ENCODE measurements around the gene CLP1. TPM values are rescaled to one million over a fixed set of nuclear protein-coding genes. Genes with fewer than 3 reads are reported as not detected.

CLP1 gene
- total RNA-seq, 3 donors from 2014 or later (not counting 1 experiment from before 2014, with no cell fraction given) = 18.5 to 23.1 (median 22.8) TPM

DNA sequence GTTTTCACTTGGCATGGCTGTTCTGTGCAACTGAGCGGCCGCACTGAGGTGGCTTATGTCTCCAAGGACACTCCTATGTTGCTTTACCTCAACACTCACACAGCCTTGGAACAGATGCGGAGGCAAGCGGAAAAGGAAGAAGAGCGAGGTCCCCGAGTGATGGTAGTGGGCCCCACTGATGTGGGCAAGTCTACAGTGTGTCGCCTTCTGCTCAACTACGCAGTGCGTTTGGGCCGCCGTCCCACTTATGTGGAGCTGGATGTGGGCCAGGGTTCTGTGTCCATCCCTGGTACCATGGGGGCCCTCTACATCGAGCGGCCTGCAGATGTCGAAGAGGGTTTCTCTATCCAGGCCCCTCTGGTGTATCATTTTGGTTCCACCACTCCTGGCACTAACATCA, 2.1 kb downstream of the CLP1 start:
- Mint-ChIP-seq H3K9me3 (no peaks in the 10 kb centered on the region), H3K27ac (no peak overlapping the region), H3K4me3 (no peak overlapping the region), H3K36me3 (peaks cover 7% of the 10 kb centered on the region), H3K27me3 (ENCODE audit: low read depth in 2 of 2) (no peaks in the 10 kb centered on the region), H3K4me1 (peaks cover 22 to 27% of the 10 kb centered on the region in 2 donors)
- WGBS (ENCODE audit: insufficient coverage) = 99% methylated on average over 14 of the region's 14 CpGs
- TF ChIP-seq, protein P1, sequence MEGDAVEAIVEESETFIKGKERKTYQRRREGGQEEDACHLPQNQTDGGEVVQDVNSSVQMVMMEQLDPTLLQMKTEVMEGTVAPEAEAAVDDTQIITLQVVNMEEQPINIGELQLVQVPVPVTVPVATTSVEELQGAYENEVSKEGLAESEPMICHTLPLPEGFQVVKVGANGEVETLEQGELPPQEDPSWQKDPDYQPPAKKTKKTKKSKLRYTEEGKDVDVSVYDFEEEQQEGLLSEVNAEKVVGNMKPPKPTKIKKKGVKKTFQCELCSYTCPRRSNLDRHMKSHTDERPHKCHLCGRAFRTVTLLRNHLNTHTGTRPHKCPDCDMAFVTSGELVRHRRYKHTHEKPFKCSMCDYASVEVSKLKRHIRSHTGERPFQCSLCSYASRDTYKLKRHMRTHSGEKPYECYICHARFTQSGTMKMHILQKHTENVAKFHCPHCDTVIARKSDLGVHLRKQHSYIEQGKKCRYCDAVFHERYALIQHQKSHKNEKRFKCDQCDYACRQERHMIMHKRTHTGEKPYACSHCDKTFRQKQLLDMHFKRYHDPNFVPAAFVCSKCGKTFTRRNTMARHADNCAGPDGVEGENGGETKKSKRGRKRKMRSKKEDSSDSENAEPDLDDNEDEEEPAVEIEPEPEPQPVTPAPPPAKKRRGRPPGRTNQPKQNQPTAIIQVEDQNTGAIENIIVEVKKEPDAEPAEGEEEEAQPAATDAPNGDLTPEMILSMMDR (IDR thresholded peaks at IDR 0.05) = no peak
- ATAC-seq (no peak), DNase-seq (no peak)
- H3K4me3 ChIP-seq (ENCODE audit: low read length) = no peak overlapping the region
- intact Hi-C loops (cut with micrococcal nuclease) = loop anchor here (5.0 kb wide), 1 partner anchor 1483 kb away; the partner anchor contains the start of gene FAM111A
- no peaks in the 10 kb centered on the region for H3K9me3 ChIP-seq (ENCODE audit: control insufficient read depth, insufficient read depth, low read length)
- peaks cover 12% of the 10 kb centered on the region for H3K4me1 ChIP-seq (ENCODE audit: control insufficient read depth, insufficient read depth, low read length)
- H3K36me3 ChIP-seq (ENCODE audit: control insufficient read depth, insufficient read depth, low read length) = peaks cover 27% of the 10 kb centered on the region
- H3K27ac ChIP-seq (ENCODE audit: low read length) = no peak overlapping the region
- H3K27me3 ChIP-seq (ENCODE audit: control insufficient read depth, insufficient read depth, low read length) = no peaks in the 10 kb centered on the region

DNA sequence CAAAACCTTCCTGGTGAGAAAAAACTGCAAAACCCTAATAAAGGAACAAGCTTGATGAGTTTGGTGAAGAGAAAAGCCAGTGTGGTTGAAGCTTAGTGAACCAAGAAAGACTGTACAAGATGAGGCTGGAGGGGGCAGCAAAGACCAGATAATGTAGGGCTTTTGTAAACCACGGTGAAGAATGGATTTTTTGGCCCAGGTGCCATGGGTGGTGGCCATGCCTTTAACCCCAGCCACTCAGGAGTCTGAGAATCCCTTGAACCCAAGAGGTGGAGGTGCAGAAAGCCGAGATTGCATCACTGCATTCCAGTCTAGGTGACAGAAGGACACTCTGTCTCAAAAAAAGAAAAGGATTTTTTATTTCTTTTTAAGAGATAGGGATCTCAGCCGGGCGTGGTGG, 5.3 kb downstream of the CLP1 start:
- Mint-ChIP-seq H3K9me3 (no peaks in the 10 kb centered on the region), H3K27me3 (ENCODE audit: low read depth in 2 of 2) (no peaks in the 10 kb centered on the region), H3K4me3 (no peak overlapping the region), H3K36me3 (peaks cover 7% of the 10 kb centered on the region), H3K27ac (peak overlapping the region in 1 of 2 donors; percentile 22), H3K4me1 (peaks cover 16 to 31% of the 10 kb centered on the region in 2 donors)
- Histone ChIP-seq H3K4me1 (ENCODE audit: control insufficient read depth, insufficient read depth, low read length) (peaks cover 16% of the 10 kb centered on the region), H3K27me3 (ENCODE audit: control insufficient read depth, insufficient read depth, low read length) (no peaks in the 10 kb centered on the region), H3K36me3 (ENCODE audit: control insufficient read depth, insufficient read depth, low read length) (peaks cover 27% of the 10 kb centered on the region), H3K4me3 (ENCODE audit: low read length) (no peak overlapping the region), H3K27ac (ENCODE audit: low read length) (no peak overlapping the region), H3K9me3 (ENCODE audit: control insufficient read depth, insufficient read depth, low read length) (no peaks in the 10 kb centered on the region)
- 77% methylated on average over 4 of the region's 4 CpGs for WGBS (ENCODE audit: insufficient coverage)
- DNase-seq (peak in 1 of 2 donors; percentile 32), ATAC-seq (no peak)
- TF ChIP-seq, protein P1 (IDR thresholded peaks at IDR 0.05) = no peak
- intact Hi-C loops (cut with micrococcal nuclease) = no loop called here

DNA sequence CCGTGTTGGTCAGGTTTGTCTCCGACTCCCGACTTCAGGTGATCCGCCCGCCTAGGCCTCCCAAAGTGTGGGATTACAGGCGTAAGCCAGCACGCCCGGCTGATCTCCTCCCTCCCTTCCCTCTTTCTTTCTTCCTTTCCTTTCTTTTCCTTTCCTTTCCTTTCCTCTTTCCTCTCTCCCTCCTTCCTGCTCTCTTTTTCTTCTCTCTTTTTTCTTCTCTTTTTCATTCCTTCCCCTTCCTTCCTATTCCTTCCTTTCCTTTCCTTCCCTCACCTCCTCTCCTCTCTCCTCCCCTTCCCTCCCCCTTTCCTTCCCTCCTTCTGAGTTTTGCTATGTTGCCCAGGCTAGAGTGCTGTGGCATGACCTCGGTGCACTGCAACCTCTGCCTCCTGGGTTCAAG, 6.4 kb downstream of the CLP1 start:
- H3K36me3 Mint-ChIP-seq = peaks cover 7% of the 10 kb centered on the region
- H3K27ac Mint-ChIP-seq = peak overlapping the region in 1 of 2 donors; percentile 15
- Histone ChIP-seq H3K4me1 (ENCODE audit: control insufficient read depth, insufficient read depth, low read length) (peaks cover 13% of the 10 kb centered on the region), H3K27me3 (ENCODE audit: control insufficient read depth, insufficient read depth, low read length) (no peaks in the 10 kb centered on the region), H3K27ac (ENCODE audit: low read length) (no peak overlapping the region), H3K4me3 (ENCODE audit: low read length) (no peak overlapping the region), H3K36me3 (ENCODE audit: control insufficient read depth, insufficient read depth, low read length) (peaks cover 27% of the 10 kb centered on the region), H3K9me3 (ENCODE audit: control insufficient read depth, insufficient read depth, low read length) (no peaks in the 10 kb centered on the region)
- no peaks in the 10 kb centered on the region for H3K9me3 Mint-ChIP-seq
- intact Hi-C loops (cut with micrococcal nuclease) = no loop called here
- ATAC-seq = no peak
- 87% methylated on average over 9 of the region's 9 CpGs for WGBS (ENCODE audit: insufficient coverage)
- H3K4me1 Mint-ChIP-seq = peaks cover 17 to 31% of the 10 kb centered on the region in 2 donors
- DNase-seq = no peak
- TF ChIP-seq, protein P1 (IDR thresholded peaks at IDR 0.05) = no peak
- H3K4me3 Mint-ChIP-seq = no peak overlapping the region
- H3K27me3 Mint-ChIP-seq (ENCODE audit: low read depth in 2 of 2) = no peaks in the 10 kb centered on the region
